ENCODE measurements around the gene SRSF11.

Gene SRSF11

GRCh38 chr1:70220517-70221237 is 503 bp upstream of the SRSF11 start:
- DNase-seq (ENCODE audit: low read depth), result no peak

GRCh38 chr1:70222716-70223235 is 1.6 kb downstream of the SRSF11 start:
- DNase-seq (ENCODE audit: low read depth), result no peak

GRCh38 chr1:70224954-70225353 is 3.8 kb downstream of the SRSF11 start:
- DNase-seq (ENCODE audit: low read depth), result no peak

GRCh38 chr1:70227439-70227838 is 6.3 kb downstream of the SRSF11 start:
- DNase-seq (ENCODE audit: low read depth), result no peak

GRCh38 chr1:70228670-70229069 is 7.5 kb downstream of the SRSF11 start:
- DNase-seq (ENCODE audit: low read depth), result no peak

GRCh38 chr1:70231475-70231874 is 10.3 kb downstream of the SRSF11 start:
- DNase-seq (ENCODE audit: low read depth), result no peak

- no peak for DNase-seq (ENCODE audit: low read depth)
These were observed 13.6 kb downstream of the SRSF11 start for GRCh38 chr1:70234733-70235132.

GRCh38 chr1:70239940-70240339 is 18.8 kb downstream of the SRSF11 start:
- no peak for DNase-seq (ENCODE audit: low read depth)

- DNase-seq (ENCODE audit: low read depth), result no peak
These were observed 25.9 kb downstream of the SRSF11 start for GRCh38 chr1:70247122-70247521.

- DNase-seq (ENCODE audit: low read depth), result no peak
These were observed 26.6 kb downstream of the SRSF11 start for GRCh38 chr1:70247768-70248167.

GRCh38 chr1:70248729-70249128 is 27.5 kb downstream of the SRSF11 start:
- DNase-seq (ENCODE audit: low read depth), result no peak

- DNase-seq (ENCODE audit: low read depth), result no peak
These were observed 35.5 kb downstream of the SRSF11 start for GRCh38 chr1:70256664-70257063.

GRCh38 chr1:70264839-70265238 is 43.7 kb downstream of the SRSF11 start:
- DNase-seq (ENCODE audit: low read depth), result no peak

- no peak for DNase-seq (ENCODE audit: low read depth)
These were observed 44.8 kb downstream of the SRSF11 start for GRCh38 chr1:70265946-70266345.

GRCh38 chr1:70277875-70278274 is 56.7 kb downstream of the SRSF11 start:
- DNase-seq (ENCODE audit: low read depth), result no peak

GRCh38 chr1:70278710-70279109 is 57.5 kb downstream of the SRSF11 start:
- no peak for DNase-seq (ENCODE audit: low read depth)

- DNase-seq (ENCODE audit: low read depth), result no peak
These were observed 63.2 kb downstream of the SRSF11 start for GRCh38 chr1:70284366-70284765.

- DNase-seq (ENCODE audit: low read depth), result no peak
These were observed 65.3 kb downstream of the SRSF11 start for GRCh38 chr1:70286453-70286852.

GRCh38 chr1:70288166-70288565 is 67.0 kb downstream of the SRSF11 start:
- DNase-seq (ENCODE audit: low read depth), result no peak

GRCh38 chr1:70290218-70290617 is 69.0 kb downstream of the SRSF11 start:
- no peak for DNase-seq (ENCODE audit: low read depth)

GRCh38 chr1:70293186-70293843 is 72.1 kb downstream of the SRSF11 start:
- no peak for DNase-seq (ENCODE audit: low read depth)

GRCh38 chr1:70295749-70296148 is 74.6 kb downstream of the SRSF11 start:
- DNase-seq (ENCODE audit: low read depth), result no peak

- no peak for DNase-seq (ENCODE audit: low read depth)
These were observed 78.3 kb downstream of the SRSF11 start for GRCh38 chr1:70299472-70299871.
